Progenitor cell of endocrine pancreas (in vitro differentiated cells): Measurements from ENCODE around the gene EWSR1. TPM values are rescaled to one million over a fixed set of nuclear protein-coding genes. Genes with fewer than 3 reads are reported as not detected.

Source experiments
- DNase-seq: peaks from one replicate; pipeline ENCODE4 v3.0.0; 2021; ENCODE audit warnings: low spot score; ENCODE audit not compliant: unreplicated experiment
- H3K27ac Mint-ChIP-seq: 2 replicates; pipeline ENCODE4 v1.8.0; 2021; ENCODE audit warnings: mild to moderate bottlenecking, moderate library complexity, mixed read lengths
- H3K27me3 Mint-ChIP-seq: 2 replicates; pipeline ENCODE4 v1.8.0; 2021; ENCODE audit warnings: mixed read lengths
- H3K36me3 Mint-ChIP-seq: 2 replicates; pipeline ENCODE4 v1.8.0; 2022; ENCODE audit warnings: mixed read lengths; ENCODE audit not compliant: insufficient read depth
- H3K4me1 Mint-ChIP-seq: 2 replicates; pipeline ENCODE4 v1.8.0; 2021; ENCODE audit warnings: low read depth, mixed read lengths
- H3K4me3 Mint-ChIP-seq: 2 replicates; pipeline ENCODE4 v1.8.0; 2021; ENCODE audit warnings: low read depth, mild to moderate bottlenecking, moderate library complexity, mixed read lengths
- H3K9me3 Mint-ChIP-seq: 2 replicates; pipeline ENCODE4 v1.8.0; 2021; ENCODE audit warnings: low read depth, mixed read lengths
- CTCF ChIP-seq: fragments of 200-600 bp; sonication (generic); IDR thresholded peaks from one replicate; pipeline ENCODE4 v1.5.0; 2021; ENCODE audit warnings: antibody characterized with exemption, mild to moderate bottlenecking; ENCODE audit not compliant: unreplicated experiment
- total RNA-seq: library from RNA; stranded (reverse); gene quantifications from 2 replicates; pipeline ENCODE4 v1.2.1, GENCODE V29; 2021

Gene EWSR1
- total RNA-seq, 1 donor from 2014 or later = 442 TPM

DNA sequence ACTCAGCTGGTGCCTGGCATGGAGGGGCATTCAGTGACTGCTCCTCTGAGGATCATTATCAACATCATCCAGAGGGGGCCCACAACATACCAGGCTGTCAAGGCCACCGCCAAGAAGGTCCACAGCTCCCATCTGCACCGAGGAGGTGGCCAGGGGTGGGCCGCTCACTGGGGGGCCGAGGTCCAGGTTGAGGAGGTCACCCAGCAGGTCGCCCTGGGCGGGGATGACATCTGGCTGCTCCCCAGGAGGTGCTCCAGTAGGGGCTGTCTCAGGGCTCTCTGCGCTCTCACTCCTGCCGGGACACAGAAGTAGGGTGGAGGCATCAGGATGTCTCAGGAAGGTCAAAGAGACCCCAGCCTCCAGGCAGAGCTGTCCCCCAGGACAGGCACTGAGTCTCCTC is 72.5 kb downstream of the EWSR1 start:
- H3K36me3 Mint-ChIP-seq = peaks cover 28% of the 10 kb centered on the region

GRCh38 chr22:29341056-29341848 is 73.2 kb downstream of the EWSR1 start:
- peaks cover 6% of the 10 kb centered on the region for H3K4me1 Mint-ChIP-seq
- H3K27me3 Mint-ChIP-seq = no peaks in the 10 kb centered on the region
- peaks cover 26% of the 10 kb centered on the region for H3K36me3 Mint-ChIP-seq
- no peaks in the 10 kb centered on the region for H3K9me3 Mint-ChIP-seq
- TF ChIP-seq CTCF = no peak
- no peak overlapping the region for H3K27ac Mint-ChIP-seq
- no peak for DNase-seq
- no peak overlapping the region for H3K4me3 Mint-ChIP-seq

More for the DNA sequence above, 72.5 kb downstream of the EWSR1 start:
- Mint-ChIP-seq H3K4me1 (peaks cover 6% of the 10 kb centered on the region), H3K4me3 (no peak overlapping the region), H3K27ac (no peak overlapping the region), H3K9me3 (no peaks in the 10 kb centered on the region), H3K27me3 (no peaks in the 10 kb centered on the region)
- TF ChIP-seq CTCF = no peak
- no peak for DNase-seq

DNA sequence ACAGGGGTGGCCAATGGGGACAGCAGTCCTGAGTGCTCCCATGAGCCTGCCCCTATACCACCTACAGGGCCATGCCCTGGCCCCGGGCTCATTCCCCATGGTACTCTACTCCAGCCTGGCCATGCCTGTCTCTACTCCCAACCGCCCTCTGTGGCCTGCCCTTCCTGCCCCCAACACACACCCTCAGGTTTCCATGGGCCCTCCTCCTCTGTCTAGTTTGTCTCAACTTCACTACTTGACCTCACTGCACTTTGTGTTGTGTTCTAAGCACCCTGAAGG is 73.7 kb downstream of the EWSR1 start:
- Mint-ChIP-seq H3K9me3 (no peaks in the 10 kb centered on the region), H3K4me3 (no peak overlapping the region), H3K27ac (no peak overlapping the region), H3K4me1 (peaks cover 6% of the 10 kb centered on the region), H3K36me3 (peaks cover 25% of the 10 kb centered on the region), H3K27me3 (no peaks in the 10 kb centered on the region)
- DNase-seq = no peak
- TF ChIP-seq CTCF = no peak

GRCh38 chr22:29342177-29342576 is 74.1 kb downstream of the EWSR1 start:
- Mint-ChIP-seq H3K4me1 (peaks cover 6% of the 10 kb centered on the region), H3K27ac (no peak overlapping the region), H3K36me3 (peaks cover 23% of the 10 kb centered on the region), H3K9me3 (no peaks in the 10 kb centered on the region), H3K27me3 (no peaks in the 10 kb centered on the region), H3K4me3 (no peak overlapping the region)
- no peak for DNase-seq
- no peak for TF ChIP-seq CTCF

GRCh38 chr22:29342577-29343312 is 74.7 kb downstream of the EWSR1 start:
- H3K4me1 Mint-ChIP-seq = peaks cover 6% of the 10 kb centered on the region
- no peak for TF ChIP-seq CTCF
- H3K9me3 Mint-ChIP-seq = no peaks in the 10 kb centered on the region
- H3K27ac Mint-ChIP-seq = no peak overlapping the region
- H3K36me3 Mint-ChIP-seq = peaks cover 25% of the 10 kb centered on the region
- H3K4me3 Mint-ChIP-seq = no peak overlapping the region
- no peaks in the 10 kb centered on the region for H3K27me3 Mint-ChIP-seq
- DNase-seq = no peak
